Omental fat pad (tissue), 4 donors: ENCODE measurements around the gene FBXL13. TPM values are rescaled to one million over a fixed set of nuclear protein-coding genes. Genes with fewer than 3 reads are reported as not detected.

Experiments used
- ATAC-seq: fragments of 150-250 bp; one replicate; pipeline ENCODE4 v1.9.1; 2016; ENCODE audit warnings: mild to moderate bottlenecking, moderate library complexity; ENCODE audit not compliant: low FRiP score
- DNase-seq: peaks from one replicate; pipeline ENCODE4 v3.0.0-alpha.2; 2019; ENCODE audit warnings: low spot score
- total RNA-seq, 4 donors: library from RNA; depleted of rRNA; stranded (reverse); fragments of >200 nt; gene quantifications; one replicate each; pipeline ENCODE4 v1.1.0, GENCODE V29; 2016
- TF ChIP-seq, protein P1 (sequence below), 3 donors: fragments of 450-650 bp; IDR thresholded peaks; one replicate each; pipeline ENCODE4 v1.5.1; 2016 to 2017; ENCODE audit warnings: antibody characterized with exemption in 3 of 3, mild to moderate bottlenecking in 3 of 3, moderate library complexity in 2 of 3

The FBXL13 gene
- total RNA-seq, 4 donors from 2014 or later = 2.1 to 4.9 (median 3.4) TPM

DNA sequence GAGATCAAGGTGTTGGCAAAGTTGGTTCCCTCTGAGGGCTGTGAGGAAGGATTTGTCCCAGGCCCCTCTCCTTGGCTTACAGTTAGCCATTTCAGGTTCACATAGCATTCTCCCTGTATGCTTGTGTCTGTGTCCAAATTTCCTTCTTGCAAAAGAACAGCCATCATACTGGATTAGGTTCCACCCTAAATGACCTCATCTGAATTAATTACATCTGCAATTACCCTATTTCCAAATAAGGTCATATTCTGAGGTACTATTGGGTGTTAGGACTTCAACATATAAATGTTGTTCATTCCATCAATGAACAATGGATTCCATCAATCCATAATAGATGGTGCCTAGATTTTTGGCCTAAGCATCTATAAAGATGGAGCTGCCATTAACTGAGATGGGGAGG lies 178.0 kb downstream of the FBXL13 start:
- DNase-seq (no peak), ATAC-seq (no peak)
- TF ChIP-seq, protein P1, sequence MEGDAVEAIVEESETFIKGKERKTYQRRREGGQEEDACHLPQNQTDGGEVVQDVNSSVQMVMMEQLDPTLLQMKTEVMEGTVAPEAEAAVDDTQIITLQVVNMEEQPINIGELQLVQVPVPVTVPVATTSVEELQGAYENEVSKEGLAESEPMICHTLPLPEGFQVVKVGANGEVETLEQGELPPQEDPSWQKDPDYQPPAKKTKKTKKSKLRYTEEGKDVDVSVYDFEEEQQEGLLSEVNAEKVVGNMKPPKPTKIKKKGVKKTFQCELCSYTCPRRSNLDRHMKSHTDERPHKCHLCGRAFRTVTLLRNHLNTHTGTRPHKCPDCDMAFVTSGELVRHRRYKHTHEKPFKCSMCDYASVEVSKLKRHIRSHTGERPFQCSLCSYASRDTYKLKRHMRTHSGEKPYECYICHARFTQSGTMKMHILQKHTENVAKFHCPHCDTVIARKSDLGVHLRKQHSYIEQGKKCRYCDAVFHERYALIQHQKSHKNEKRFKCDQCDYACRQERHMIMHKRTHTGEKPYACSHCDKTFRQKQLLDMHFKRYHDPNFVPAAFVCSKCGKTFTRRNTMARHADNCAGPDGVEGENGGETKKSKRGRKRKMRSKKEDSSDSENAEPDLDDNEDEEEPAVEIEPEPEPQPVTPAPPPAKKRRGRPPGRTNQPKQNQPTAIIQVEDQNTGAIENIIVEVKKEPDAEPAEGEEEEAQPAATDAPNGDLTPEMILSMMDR (IDR thresholded peaks at IDR 0.05) = no peak

DNA sequence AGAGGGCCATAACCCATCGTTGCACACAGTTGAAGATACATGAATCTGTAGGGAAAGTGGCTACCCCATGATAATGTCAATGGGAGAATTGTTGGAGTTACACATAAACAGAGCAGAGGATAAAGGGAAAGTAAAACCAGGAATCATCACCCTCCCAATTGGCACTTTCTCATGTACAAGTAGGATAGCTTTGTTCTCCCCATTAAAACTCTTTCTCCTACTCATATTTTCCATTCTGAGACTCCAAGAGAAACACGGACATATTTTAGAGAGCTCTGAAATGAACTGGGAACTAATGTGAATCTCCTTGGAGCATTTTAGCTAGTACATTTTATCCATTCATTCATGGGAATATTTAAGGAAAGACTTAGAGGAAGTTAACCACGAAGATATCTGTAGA lies 179.0 kb downstream of the FBXL13 start:
- TF ChIP-seq, protein P1 (IDR thresholded peaks at IDR 0.05) = no peak
- DNase-seq = no peak
- ATAC-seq = no peak

- TF ChIP-seq, protein P1 (IDR thresholded peaks at IDR 0.05) = no peak
- ATAC-seq = no peak
- DNase-seq = no peak
Observed at GRCh38 chr7:102892631-102893278, 181.8 kb downstream of the FBXL13 start.

DNA sequence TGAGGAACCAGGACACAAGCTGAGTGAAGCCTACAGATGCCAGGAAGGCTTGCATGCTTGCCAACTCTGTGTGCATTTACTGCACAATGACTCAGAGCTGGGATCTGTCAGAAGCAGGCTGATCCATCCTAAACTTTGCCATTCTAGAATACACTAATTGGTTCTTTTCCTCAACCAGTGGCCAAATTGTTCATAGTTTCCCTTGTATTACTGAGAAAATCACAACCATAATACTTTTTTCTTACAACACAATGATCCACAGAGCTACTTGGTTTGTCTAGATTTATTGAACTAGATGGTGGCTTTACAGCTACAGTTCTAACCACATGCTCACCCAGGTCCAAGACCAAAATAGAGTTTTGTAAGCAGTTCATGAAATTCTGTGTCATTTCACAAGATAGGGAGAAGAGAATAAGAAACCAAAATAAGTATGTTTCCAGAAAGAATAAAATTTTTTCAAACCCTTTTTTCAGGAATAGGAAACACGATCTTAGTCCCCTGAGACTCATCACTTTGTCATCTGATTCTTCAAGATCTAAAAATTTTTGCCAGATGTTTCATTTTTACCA lies 182.8 kb downstream of the FBXL13 start:
- DNase-seq (no peak), ATAC-seq (peak; percentile 91)
- TF ChIP-seq, protein P1 (IDR thresholded peaks at IDR 0.05) = no peak

DNA sequence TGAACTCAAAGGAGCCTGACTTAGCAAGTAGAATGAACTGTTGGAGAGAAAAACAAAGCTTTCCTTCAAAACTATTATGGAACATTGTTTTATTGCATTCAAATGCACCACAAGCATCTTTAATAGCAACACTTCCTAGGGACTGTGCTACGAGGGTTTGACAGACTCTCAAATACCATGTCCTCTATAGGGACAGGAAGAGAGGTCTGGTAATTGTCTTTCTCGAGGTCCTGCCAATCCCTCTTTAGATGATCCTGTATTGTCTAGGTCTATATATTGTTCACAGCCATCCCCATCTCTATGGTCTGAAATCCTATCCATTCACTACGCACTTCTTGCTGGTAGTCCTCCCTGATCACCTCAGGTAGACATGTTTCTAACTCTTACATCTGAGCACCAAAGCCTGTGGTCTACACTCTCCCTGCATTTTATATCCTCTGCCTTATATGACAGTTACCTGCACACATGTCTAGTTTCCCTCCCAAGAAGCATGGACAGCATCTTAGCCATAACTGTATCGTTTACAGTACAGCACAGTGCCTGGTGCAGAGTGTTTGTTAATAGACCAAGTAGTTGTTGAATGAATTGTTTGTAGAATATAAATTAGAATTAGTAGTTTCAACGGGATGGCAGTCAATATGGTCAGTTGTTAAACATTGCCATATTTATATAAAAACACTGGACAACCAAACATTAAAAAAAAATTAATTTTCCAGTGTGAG lies 183.5 kb downstream of the FBXL13 start:
- DNase-seq (no peak), ATAC-seq (no peak)
- TF ChIP-seq, protein P1 (IDR thresholded peaks at IDR 0.05) = no peak

- DNase-seq = no peak
- no peak for ATAC-seq
- TF ChIP-seq, protein P1 (IDR thresholded peaks at IDR 0.05) = no peak
Observed at GRCh38 chr7:102890292-102890970, 184.2 kb downstream of the FBXL13 start.
